Endothelial cell of umbilical vein (primary cell): ENCODE data around the gene ST3GAL4. TPM values are rescaled to one million over a fixed set of nuclear protein-coding genes. Genes with fewer than 3 reads are reported as not detected.

Experiments
- BruUV-seq: library from RNA; stranded (reverse); fragments of 400-500 nt; replicated peaks from 2 replicates; lab custom pipeline; 2021; lab: Mats Ljungman, UMichigan
- CTCF ChIA-PET: fragments of 300-600, 350-600 bp; sonication (Branson Sonifier 250); formaldehyde crosslinking; loops from one replicate; lab custom pipeline; 2021; ENCODE audit warnings: antibody characterized with exemption, inconsistent platforms; lab: Charles Lee
- POLR2A ChIA-PET: fragments of 300-600, 350-600 bp; sonication (Branson Sonifier 250); formaldehyde crosslinking; loops from one replicate; lab custom pipeline; 2021; ENCODE audit warnings: antibody characterized with exemption, inconsistent platforms; lab: Charles Lee
- DNase-seq: peaks from one replicate; pipeline ENCODE4 v3.0.0-alpha.2; 2011; ENCODE audit warnings: low read depth, low spot score
- FAIRE-seq: peaks from 2 replicates; lab custom pipeline; 2011; peaks lifted over from hg19 to GRCh38; lab: Jason Lieb, UNC
- H2AFZ ChIP-seq: 2 replicates; pipeline ENCODE4 v1.6.0; 2012; ENCODE audit warnings: low read depth, low read length, control low read depth, inconsistent platforms
- H3K27ac ChIP-seq: 2 replicates; pipeline ENCODE4 v1.5.1; 2011; ENCODE audit warnings: low read depth, mild to moderate bottlenecking, control low read depth, low read length, moderate library complexity; ENCODE audit not compliant: insufficient read depth
- H3K27me3 ChIP-seq, 2 experiments: 2 replicates each; pipeline versions ENCODE4 v1.6.0 to v1.6.1; 2011; ENCODE audit warnings: low read length in 2 of 2, mixed read lengths in 1 of 2; ENCODE audit not compliant: control insufficient read depth in 2 of 2, insufficient read depth in 2 of 2
- H3K36me3 ChIP-seq, 2 experiments: 2 replicates in 1 of 2; 3 replicates in 1 of 2; pipeline ENCODE4 v1.5.1; 2011; ENCODE audit warnings: low read length in 2 of 2, mild to moderate bottlenecking in 1 of 2, moderate library complexity in 1 of 2; ENCODE audit not compliant: control insufficient read depth in 2 of 2, insufficient read depth in 2 of 2; ENCODE audit errors: extremely low read depth in 1 of 2
- H3K4me1 ChIP-seq: 3 replicates; pipeline ENCODE4 v1.5.1; 2011; ENCODE audit warnings: mild to moderate bottlenecking, low read length; ENCODE audit not compliant: control insufficient read depth, insufficient read depth; ENCODE audit errors: extremely low read depth
- H3K4me2 ChIP-seq: 2 replicates; pipeline ENCODE4 v1.6.1; 2011; ENCODE audit warnings: low read length, control low read depth, mixed read lengths; ENCODE audit not compliant: insufficient read depth
- H3K4me3 ChIP-seq, 3 experiments: fragments of 200-600 bp in 1 of 3; sonication (generic), shearing (Covaris generic) in 1 of 3; replicated peaks in 1 of 3; 2 replicates each; pipeline ENCODE4 v1.5.1; 2011 to 2016; ENCODE audit warnings: control low read depth in 3 of 3, low read length in 3 of 3, mild to moderate bottlenecking in 2 of 3, inconsistent platforms in 1 of 3, low read depth in 1 of 3, moderate library complexity in 1 of 3; ENCODE audit not compliant: insufficient read depth in 1 of 3
- H3K79me2 ChIP-seq: 2 replicates; pipeline ENCODE4 v1.6.0; 2012; ENCODE audit warnings: low read length, inconsistent platforms; ENCODE audit not compliant: control insufficient read depth, insufficient read depth
- H3K9ac ChIP-seq: replicated peaks from 2 replicates; pipeline ENCODE3; 2011; ENCODE audit warnings: low read length, control low read depth; ENCODE audit not compliant: insufficient read depth; ENCODE audit errors: extremely low read depth
- H3K9me1 ChIP-seq: replicated peaks from 3 replicates; pipeline ENCODE4 v1.6.0; 2011; ENCODE audit warnings: mild to moderate bottlenecking, low read length; ENCODE audit not compliant: control insufficient read depth, insufficient read depth; ENCODE audit errors: extremely low read depth
- H3K9me3 ChIP-seq: replicated peaks from 2 replicates; pipeline ENCODE4 v1.5.1; 2012; ENCODE audit warnings: low read length, inconsistent platforms; ENCODE audit not compliant: control insufficient read depth, insufficient read depth
- H4K20me1 ChIP-seq: replicated peaks from 2 replicates; pipeline ENCODE3; 2011; ENCODE audit warnings: mild to moderate bottlenecking, low read length; ENCODE audit not compliant: control insufficient read depth, insufficient read depth; ENCODE audit errors: extremely low read depth
- CTCF ChIP-seq, 2 donors: IDR thresholded peaks; 1 replicate in 1 of 2; 2 replicates in 1 of 2; pipeline ENCODE4 v1.5.1; 2011; ENCODE audit warnings: low read length in 2 of 2, mild to moderate bottlenecking in 2 of 2, moderate library complexity in 2 of 2, control low read depth in 1 of 2, inconsistent platforms in 1 of 2, low read depth in 1 of 2; ENCODE audit not compliant: insufficient read depth in 1 of 2; ENCODE audit errors: extremely low read depth in 1 of 2
- EZH2 ChIP-seq: IDR thresholded peaks from 2 replicates; pipeline ENCODE4 v1.6.1; 2012; ENCODE audit warnings: borderline replicate concordance, low read depth, mild to moderate bottlenecking, moderate library complexity, low read length, inconsistent platforms; ENCODE audit not compliant: severe bottlenecking
- FOS ChIP-seq: IDR thresholded peaks from 2 replicates; pipeline ENCODE4 v1.6.1; 2011; ENCODE audit warnings: mild to moderate bottlenecking, low read length, moderate library complexity, borderline replicate concordance; ENCODE audit not compliant: insufficient read depth
- GATA2 ChIP-seq: IDR thresholded peaks from 2 replicates; pipeline ENCODE4 v1.7.0; 2011; ENCODE audit warnings: low read depth, mild to moderate bottlenecking, moderate library complexity, mixed read lengths, low read length; ENCODE audit not compliant: insufficient read length, insufficient read depth
- JUN ChIP-seq: IDR thresholded peaks from 2 replicates; pipeline ENCODE4 v1.6.1; 2011; ENCODE audit warnings: borderline replicate concordance, low read depth; ENCODE audit not compliant: insufficient read length, insufficient read depth
- MAX ChIP-seq: IDR thresholded peaks from 2 replicates; pipeline ENCODE4 v1.6.1; 2011; ENCODE audit not compliant: insufficient read depth, insufficient read length
- MYC ChIP-seq: IDR thresholded peaks from one replicate; pipeline ENCODE4 v1.6.1; 2011; ENCODE audit warnings: mild to moderate bottlenecking, low read depth, low read length
- POLR2A ChIP-seq: IDR thresholded peaks from 2 replicates; pipeline ENCODE4 v1.6.1; 2012; ENCODE audit warnings: low read depth, mild to moderate bottlenecking, control low read depth, low read length
- POLR2AphosphoS5 ChIP-seq: IDR thresholded peaks from 2 replicates; pipeline ENCODE4 v1.6.1; 2012; ENCODE audit warnings: low read depth, mild to moderate bottlenecking, control low read depth, low read length, moderate library complexity; ENCODE audit not compliant: insufficient read depth
- dilution Hi-C: fragments of 300-500 bp; cut with MboI; formaldehyde crosslinking; loops from one replicate; pipeline ENCODE4 v1.15.0; 2019; ENCODE audit warnings: low sequenced_read_pairs; ENCODE audit not compliant: extremely low pct_ligation_motif_present
- intact Hi-C: fragments of 100-400 bp; cut with micrococcal nuclease; formaldehyde crosslinking; loops from one replicate; pipeline ENCODE4 v1.10.0; 2022
- polyA plus RNA-seq, 4 experiments: library from polyadenylated mRNA; depleted of rRNA in 3 of 4; stranded (reverse) in 3 of 4; unstranded in 1 of 4; fragments of >200 nt; gene quantifications; 2 replicates each; pipeline versions ENCODE4 v1.2.1 to v1.2.3, GENCODE V29; 2011 to 2012; ENCODE audit warnings: missing spikeins in 1 of 4
- total RNA-seq: library from RNA; stranded (reverse); gene quantifications from 2 replicates; pipeline ENCODE4 v1.2.3, GENCODE V29; 2021

The ST3GAL4 gene
- total and polyA plus RNA-seq, 2 donors (not counting 3 experiments of a cell fraction or from before 2014, with no cell fraction given): 17.7 to 19.4 TPM

- Histone ChIP-seq H3K9me3 (no peaks in the 10 kb centered on the region), H3K79me2 (no peaks in the 10 kb centered on the region), H3K27me3 (no peaks in the 10 kb centered on the region), H3K27ac (no peak overlapping the region), H3K9ac (no peak overlapping the region), H3K9me1 (no peaks in the 10 kb centered on the region), H2AFZ (no peak overlapping the region), H3K4me1 (no peaks in the 10 kb centered on the region), H3K4me2 (no peak overlapping the region), H3K36me3 (no peaks in the 10 kb centered on the region), H3K4me3 (no peak overlapping the region), H4K20me1 (no peaks in the 10 kb centered on the region)
- TF ChIP-seq MAX: no peak
- no peak for TF ChIP-seq MYC
- no peak for TF ChIP-seq FOS
- no peak for TF ChIP-seq JUN
- TF ChIP-seq EZH2: no peak
- no peak for TF ChIP-seq POLR2AphosphoS5
- TF ChIP-seq POLR2A: no peak
- TF ChIP-seq CTCF (IDR thresholded peaks at IDR 0.05; ENCODE audit: extremely low read depth in 1 of 2, insufficient read depth in 1 of 2, low read depth in 1 of 2, low read length in 2 of 2): no peak
- TF ChIP-seq GATA2: no peak
- POLR2A ChIA-PET: no interaction called here
- intact Hi-C loops: loop anchor here (5.0 kb wide), 1 partner anchor 103 kb away; no protein-coding TSS in a partner anchor
- CTCF ChIA-PET: interaction anchor here (10.7 kb wide), 1 partner anchor 169 kb away, joined by 437 read pairs; no protein-coding TSS in a partner anchor
- DNase-seq (no peak), FAIRE-seq (no peak)
- no TSS peak for BruUV-seq
- dilution Hi-C loops: no loop called here
Measured at GRCh38 chr11:126313826-126314225, 41.7 kb upstream of the ST3GAL4 start.
